Muscle of leg (tissue), 11 donors: Measurements from ENCODE around the gene ARHGEF16. TPM values are rescaled to one million over a fixed set of nuclear protein-coding genes. Genes with fewer than 3 reads are reported as not detected.

Experiments used
- DNase-seq: peaks from one replicate; pipeline ENCODE4 v3.0.0; 2013
- H3K27ac ChIP-seq: one replicate; pipeline ENCODE4 v1.5.1; 2013; ENCODE audit warnings: mild to moderate bottlenecking, low read length, control low read depth
- H3K27me3 ChIP-seq: one replicate; pipeline ENCODE4 v1.6.1; 2013; ENCODE audit warnings: low read length; ENCODE audit not compliant: control insufficient read depth, insufficient read depth
- H3K36me3 ChIP-seq: one replicate; pipeline ENCODE4 v1.6.1; 2013; ENCODE audit warnings: low read length; ENCODE audit not compliant: control insufficient read depth, insufficient read depth
- H3K4me1 ChIP-seq: one replicate; pipeline ENCODE4 v1.6.1; 2013; ENCODE audit warnings: low read length; ENCODE audit not compliant: control insufficient read depth, insufficient read depth
- H3K4me3 ChIP-seq: one replicate; pipeline ENCODE4 v1.5.1; 2013; ENCODE audit warnings: low read length, control low read depth
- H3K9me3 ChIP-seq: replicated peaks from 2 replicates; pipeline ENCODE4 v1.6.1; 2013; ENCODE audit warnings: low read depth, low read length; ENCODE audit not compliant: control insufficient read depth
- WGBS: methylation state at CpG from one replicate; pipeline ENCODE4 v1.1.5; 2013; ENCODE audit warnings: missing lambda C conversion rate; ENCODE audit not compliant: insufficient coverage; 5-methylcytosine and 5-hydroxymethylcytosine counted together
- polyA plus RNA-seq, 8 donors: library from polyadenylated mRNA; unstranded; fragments of 120-200 nt; gene quantifications; one replicate each; pipeline versions ENCODE4 v1.2.1 to v1.2.3, GENCODE V29; 2013; ENCODE audit warnings: inconsistent platforms in 1 of 8, low replicate concordance in 1 of 8; ENCODE audit not compliant: insufficient read length in 8 of 8, insufficient read depth in 1 of 8
- total RNA-seq: library from RNA; stranded (reverse); fragments of 120-200 nt; gene quantifications from one replicate; pipeline ENCODE4 v1.2.4, GENCODE V29; 2013

Gene ARHGEF16
- total and polyA plus RNA-seq, 9 donors: 0.35 to 2.3 (median 0.53) TPM

- no peaks in the 10 kb centered on the region for H3K27me3 ChIP-seq
- no peaks in the 10 kb centered on the region for H3K9me3 ChIP-seq
- H3K36me3 ChIP-seq: no peaks in the 10 kb centered on the region
- no peak overlapping the region for H3K4me3 ChIP-seq
- no peak overlapping the region for H3K27ac ChIP-seq
- no peak for DNase-seq
- H3K4me1 ChIP-seq: peaks cover 49% of the 10 kb centered on the region
- 85% methylated on average over 25 of the region's 34 CpGs for WGBS
Measured at GRCh38 chr1:3468236-3469103, 14.0 kb downstream of the ARHGEF16 start.

- Histone ChIP-seq H3K4me1 (peaks cover 41% of the 10 kb centered on the region), H3K27me3 (no peaks in the 10 kb centered on the region), H3K27ac (no peak overlapping the region), H3K36me3 (no peaks in the 10 kb centered on the region), H3K9me3 (no peaks in the 10 kb centered on the region), H3K4me3 (no peak overlapping the region)
- no peak for DNase-seq
- 90% methylated on average over 23 of the region's 31 CpGs for WGBS
Measured at GRCh38 chr1:3469104-3469848, 14.8 kb downstream of the ARHGEF16 start.

GRCh38 chr1:3469849-3470649, 15.6 kb downstream of the ARHGEF16 start:
- 89% methylated on average over 16 of the region's 17 CpGs for WGBS
- H3K9me3 ChIP-seq: no peaks in the 10 kb centered on the region
- no peak for DNase-seq
- no peak overlapping the region for H3K4me3 ChIP-seq
- no peak overlapping the region for H3K27ac ChIP-seq
- H3K27me3 ChIP-seq: no peaks in the 10 kb centered on the region
- peaks cover 37% of the 10 kb centered on the region for H3K4me1 ChIP-seq
- H3K36me3 ChIP-seq: no peaks in the 10 kb centered on the region

- Histone ChIP-seq H3K4me3 (no peak overlapping the region), H3K9me3 (no peaks in the 10 kb centered on the region), H3K4me1 (peaks cover 31% of the 10 kb centered on the region), H3K27ac (no peak overlapping the region), H3K27me3 (no peaks in the 10 kb centered on the region), H3K36me3 (no peaks in the 10 kb centered on the region)
- WGBS: 88% methylated on average over 19 of the region's 22 CpGs
- DNase-seq: no peak
Measured at GRCh38 chr1:3470650-3471355, 16.3 kb downstream of the ARHGEF16 start.

GRCh38 chr1:3471356-3472087, 17.1 kb downstream of the ARHGEF16 start:
- no peak overlapping the region for H3K27ac ChIP-seq
- H3K4me3 ChIP-seq: no peak overlapping the region
- H3K4me1 ChIP-seq: peaks cover 24% of the 10 kb centered on the region
- 24% methylated on average over 24 of the region's 25 CpGs for WGBS
- no peaks in the 10 kb centered on the region for H3K36me3 ChIP-seq
- H3K27me3 ChIP-seq: no peaks in the 10 kb centered on the region
- H3K9me3 ChIP-seq: no peaks in the 10 kb centered on the region
- peak; percentile 45 for DNase-seq

- Histone ChIP-seq H3K36me3 (no peaks in the 10 kb centered on the region), H3K9me3 (no peaks in the 10 kb centered on the region), H3K4me3 (no peak overlapping the region), H3K27ac (no peak overlapping the region), H3K4me1 (peaks cover 19% of the 10 kb centered on the region), H3K27me3 (no peaks in the 10 kb centered on the region)
- 64% methylated on average over 16 of the region's 25 CpGs for WGBS
- no peak for DNase-seq
Measured at GRCh38 chr1:3472088-3472850, 17.8 kb downstream of the ARHGEF16 start.

- H3K27ac ChIP-seq: no peak overlapping the region
- H3K4me3 ChIP-seq: no peak overlapping the region
- no peaks in the 10 kb centered on the region for H3K36me3 ChIP-seq
- DNase-seq: no peak
- peaks cover 13% of the 10 kb centered on the region for H3K4me1 ChIP-seq
- no peaks in the 10 kb centered on the region for H3K9me3 ChIP-seq
- WGBS: 84% methylated on average over 13 of the region's 17 CpGs
- no peaks in the 10 kb centered on the region for H3K27me3 ChIP-seq
Measured at GRCh38 chr1:3472906-3473305, 18.4 kb downstream of the ARHGEF16 start.

GRCh38 chr1:3473381-3473844, 18.9 kb downstream of the ARHGEF16 start:
- Histone ChIP-seq H3K9me3 (no peaks in the 10 kb centered on the region), H3K27me3 (no peaks in the 10 kb centered on the region), H3K4me1 (peaks cover 11% of the 10 kb centered on the region), H3K27ac (no peak overlapping the region), H3K4me3 (no peak overlapping the region), H3K36me3 (no peaks in the 10 kb centered on the region)
- 60% methylated on average over 20 of the region's 20 CpGs for WGBS
- no peak for DNase-seq
